GM19240 (cell line): ENCODE data around the gene MATK.
"Not testable (repeated sequence)": the region's sequence is repeated elsewhere in the genome, so short reads cannot be mapped to it uniquely, and the experiment has no call there.

Experiments
- DNase-seq: peaks from one replicate; pipeline ENCODE4 v3.0.0; 2011; ENCODE audit warnings: low spot score; ENCODE audit not compliant: insufficient read length

The MATK gene

DNA sequence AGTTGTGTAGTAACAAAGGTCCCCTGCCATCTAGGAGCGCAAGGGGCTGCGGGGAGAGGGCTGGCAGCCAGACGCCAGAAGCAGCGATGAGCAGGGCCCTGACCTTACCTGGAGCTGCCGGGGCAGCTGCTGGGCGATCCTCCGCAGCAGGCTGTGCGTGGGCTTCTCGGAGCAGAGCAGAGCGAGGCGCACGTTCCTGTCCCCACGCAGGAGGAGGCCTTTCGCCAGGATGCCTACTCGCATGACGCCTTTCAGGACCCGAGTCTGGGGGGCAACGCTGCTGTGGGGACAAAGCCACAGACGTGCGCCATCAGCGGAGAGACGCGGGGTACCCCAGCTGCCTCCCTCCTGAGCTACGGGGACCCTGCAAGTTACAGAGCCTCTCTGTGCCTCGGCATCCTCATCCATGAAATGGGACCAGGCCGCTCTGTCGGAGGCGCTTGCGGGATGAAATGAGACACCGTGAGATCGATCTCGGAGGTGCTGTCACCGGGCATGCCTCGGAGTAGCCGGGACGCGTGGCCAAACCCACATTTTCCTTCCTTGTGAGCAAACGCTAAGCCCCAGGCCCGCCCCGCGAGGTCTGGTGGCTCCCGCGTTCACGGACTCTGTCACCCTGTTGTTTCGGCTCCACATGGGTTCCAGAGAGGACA, 30.5 kb upstream of the MATK start:
- DNase-seq = no peak

DNA sequence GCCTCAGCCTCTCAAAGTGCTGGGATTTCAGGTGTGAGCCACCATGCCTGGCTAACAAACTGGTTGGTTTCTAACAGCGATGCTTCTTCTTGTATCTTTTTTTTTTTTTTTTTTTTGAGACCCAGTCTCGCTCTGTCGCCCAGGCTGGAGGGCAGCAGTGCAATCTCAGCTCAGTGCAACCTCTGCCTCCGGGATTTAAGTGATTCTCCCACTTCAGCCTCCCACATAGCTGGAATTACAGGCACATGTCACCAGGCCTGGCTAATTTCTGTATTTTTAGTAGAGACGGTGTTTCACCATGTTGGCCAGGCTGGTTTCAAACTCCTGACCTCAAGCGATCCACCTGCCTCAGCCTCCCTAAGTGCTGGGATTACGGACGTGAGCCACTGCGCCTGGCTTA, 30.0 kb upstream of the MATK start:
- DNase-seq = not testable (repeated sequence)

DNA sequence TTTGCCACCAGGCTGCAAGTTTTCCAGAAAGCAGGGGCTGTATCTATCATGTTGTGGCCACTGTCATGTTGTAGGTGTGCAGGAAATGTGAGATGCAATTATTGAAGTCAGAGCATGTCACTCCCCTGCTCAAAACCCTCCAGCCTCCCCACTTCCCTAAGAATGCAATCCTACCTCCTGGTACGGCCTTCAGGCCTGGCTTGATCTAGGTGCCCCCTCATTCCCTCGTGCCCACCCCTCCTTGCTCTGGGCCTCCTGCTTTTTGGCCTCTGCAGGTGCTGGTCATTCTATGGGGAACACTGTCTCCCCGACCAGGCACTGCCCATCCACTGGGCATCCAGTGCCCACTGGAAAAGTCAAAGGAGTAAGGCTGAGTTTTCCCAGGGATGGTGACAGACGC, 28.5 kb upstream of the MATK start:
- no peak for DNase-seq

DNA sequence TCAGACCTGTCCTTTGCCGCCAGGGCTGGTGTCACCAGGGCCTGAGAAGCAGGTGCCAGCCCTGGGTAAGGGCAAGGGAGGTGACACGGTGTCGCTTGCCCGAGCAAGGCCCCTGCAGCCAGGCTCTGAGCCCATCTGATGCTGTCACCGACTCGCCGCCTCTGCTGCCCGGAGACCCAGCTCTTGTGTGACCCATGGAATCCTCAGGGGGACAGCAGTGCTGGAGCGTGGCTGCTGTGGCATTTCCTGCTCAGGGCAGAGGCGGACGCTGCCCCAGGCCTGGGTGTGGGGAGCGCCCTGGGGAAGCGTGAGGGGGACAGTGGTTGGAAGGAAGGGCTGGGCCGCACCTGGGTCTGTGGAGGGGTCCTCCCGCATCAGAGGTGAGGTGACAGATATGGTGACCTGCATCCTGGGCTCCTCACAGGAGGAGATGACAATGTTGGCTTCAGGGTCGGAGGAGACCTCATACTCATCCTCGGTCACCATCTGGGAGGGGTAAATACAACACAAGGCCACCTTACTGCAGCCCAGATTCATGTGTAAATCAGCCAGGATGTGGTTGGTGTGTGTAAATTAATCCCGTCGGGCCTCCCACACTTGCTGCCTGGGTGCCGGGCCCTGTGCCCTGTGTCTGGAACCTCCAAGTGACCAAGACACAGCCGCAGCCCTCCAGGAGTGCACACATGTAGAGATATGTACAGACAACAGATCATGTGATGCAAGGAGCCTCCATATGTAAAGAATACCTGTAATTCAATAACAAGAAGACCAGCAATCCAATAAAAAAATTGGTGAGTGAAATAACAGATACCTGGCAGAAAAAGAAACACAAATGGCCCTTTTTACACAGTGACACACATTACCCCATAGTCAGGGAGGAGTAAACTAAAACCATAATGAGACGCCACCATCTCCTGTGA, 27.6 kb upstream of the MATK start:
- DNase-seq = no peak

DNA sequence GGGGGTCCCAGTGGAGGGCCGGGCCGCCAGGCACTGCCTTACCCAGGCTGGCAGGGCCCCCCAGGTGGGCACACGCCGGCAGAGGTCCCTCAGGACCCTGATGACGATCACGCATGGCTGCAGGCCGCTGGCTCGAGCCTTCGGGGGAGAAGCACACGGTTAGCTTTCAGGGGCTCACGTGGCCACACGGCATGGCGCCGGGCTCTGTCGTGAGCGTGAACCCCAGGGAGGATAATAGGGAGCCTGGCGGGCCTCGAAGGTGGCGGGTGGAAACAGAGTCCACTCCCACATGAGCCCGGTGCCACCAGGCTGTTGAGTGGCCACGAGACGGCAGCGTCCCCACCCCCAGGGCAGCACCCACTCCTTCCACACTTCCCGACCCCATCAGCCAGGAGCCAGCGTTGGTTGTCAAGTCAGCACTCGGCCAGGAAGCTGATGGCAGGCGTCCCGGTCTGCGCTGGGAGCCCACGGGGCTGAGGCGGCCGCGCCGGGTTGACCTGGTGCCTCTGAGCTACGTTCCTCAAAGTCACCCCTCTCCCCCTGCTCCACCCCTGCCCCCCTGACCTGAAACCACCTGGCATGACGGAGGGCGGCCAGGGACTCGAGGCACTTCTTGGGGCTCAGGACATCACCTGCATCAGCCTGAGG, 24.7 kb upstream of the MATK start:
- no peak for DNase-seq

DNA sequence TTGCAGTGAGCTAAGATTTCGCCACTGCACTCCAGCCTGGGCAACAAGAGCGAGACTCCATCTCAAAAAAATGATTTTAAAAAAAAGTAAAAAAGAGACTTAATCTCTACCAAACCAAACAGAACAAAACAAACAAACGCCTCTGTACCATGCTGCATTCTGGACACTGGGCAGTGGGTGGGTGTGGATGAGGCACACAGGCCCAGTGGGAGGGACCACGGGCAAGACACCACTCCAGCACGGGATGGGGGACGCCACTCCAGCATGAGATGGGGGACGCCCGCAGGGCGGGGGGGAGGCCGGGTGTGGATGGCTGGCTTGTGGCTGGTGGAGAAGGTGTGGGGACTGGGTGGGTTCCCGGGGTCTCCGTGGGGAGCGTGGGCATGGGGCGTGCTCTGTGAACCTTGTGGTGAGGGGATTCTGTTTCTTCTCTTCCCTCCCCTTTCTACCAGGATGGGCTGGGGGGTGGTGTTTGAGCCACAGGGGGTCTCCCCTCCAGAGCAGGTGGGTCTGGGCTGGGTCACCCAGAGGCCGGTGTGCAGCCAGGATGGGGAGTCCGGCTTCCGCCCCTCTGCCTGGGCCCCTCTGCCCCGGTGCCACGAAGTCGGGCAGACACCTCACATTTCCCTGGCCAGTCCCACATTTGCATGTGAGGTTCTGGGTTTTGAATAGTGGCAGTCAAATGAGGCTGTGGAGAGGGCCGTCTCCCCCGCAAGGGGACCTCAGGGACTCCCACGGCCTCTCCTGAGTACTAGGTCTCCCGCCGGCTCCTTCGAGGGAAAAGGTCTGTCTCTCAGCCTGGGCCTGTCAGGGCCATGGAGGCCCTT, 23.9 kb upstream of the MATK start:
- DNase-seq = no peak

DNA sequence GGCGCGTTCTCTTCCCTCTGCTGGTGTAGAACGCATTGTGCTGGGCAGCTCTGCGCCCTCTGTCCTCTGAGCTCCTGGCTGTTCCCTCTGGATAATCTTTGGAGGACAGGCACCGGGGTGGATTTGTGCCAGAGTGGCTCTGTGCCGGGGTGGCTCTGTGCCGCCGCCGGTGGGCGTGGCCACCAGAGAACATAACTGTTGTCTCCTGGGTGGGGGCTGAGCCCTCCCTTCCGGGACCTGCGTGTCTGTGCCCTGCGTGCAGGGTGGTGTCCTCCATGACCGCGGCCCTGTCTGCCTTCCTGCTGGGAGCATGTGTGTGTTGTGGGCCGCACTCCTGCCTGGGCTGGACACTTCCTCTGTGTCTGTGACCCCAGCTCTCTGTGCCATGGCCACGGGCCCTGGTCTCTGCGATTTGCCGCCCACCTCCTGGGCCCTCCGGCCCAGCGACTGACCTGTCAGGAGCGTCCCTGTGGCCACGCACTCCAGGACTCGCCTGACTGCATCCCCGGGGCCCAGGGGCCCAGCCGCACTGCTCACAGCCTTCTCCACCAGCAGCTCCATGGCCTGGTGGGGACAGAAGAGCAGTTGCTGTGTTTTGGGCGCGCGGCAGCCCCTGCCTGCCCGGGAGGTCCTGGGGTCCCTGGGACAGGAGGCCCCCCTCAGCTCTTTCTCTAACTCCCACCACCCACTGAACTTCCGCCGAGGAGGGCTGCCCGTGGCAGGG, 22.4 kb upstream of the MATK start:
- no peak for DNase-seq

DNA sequence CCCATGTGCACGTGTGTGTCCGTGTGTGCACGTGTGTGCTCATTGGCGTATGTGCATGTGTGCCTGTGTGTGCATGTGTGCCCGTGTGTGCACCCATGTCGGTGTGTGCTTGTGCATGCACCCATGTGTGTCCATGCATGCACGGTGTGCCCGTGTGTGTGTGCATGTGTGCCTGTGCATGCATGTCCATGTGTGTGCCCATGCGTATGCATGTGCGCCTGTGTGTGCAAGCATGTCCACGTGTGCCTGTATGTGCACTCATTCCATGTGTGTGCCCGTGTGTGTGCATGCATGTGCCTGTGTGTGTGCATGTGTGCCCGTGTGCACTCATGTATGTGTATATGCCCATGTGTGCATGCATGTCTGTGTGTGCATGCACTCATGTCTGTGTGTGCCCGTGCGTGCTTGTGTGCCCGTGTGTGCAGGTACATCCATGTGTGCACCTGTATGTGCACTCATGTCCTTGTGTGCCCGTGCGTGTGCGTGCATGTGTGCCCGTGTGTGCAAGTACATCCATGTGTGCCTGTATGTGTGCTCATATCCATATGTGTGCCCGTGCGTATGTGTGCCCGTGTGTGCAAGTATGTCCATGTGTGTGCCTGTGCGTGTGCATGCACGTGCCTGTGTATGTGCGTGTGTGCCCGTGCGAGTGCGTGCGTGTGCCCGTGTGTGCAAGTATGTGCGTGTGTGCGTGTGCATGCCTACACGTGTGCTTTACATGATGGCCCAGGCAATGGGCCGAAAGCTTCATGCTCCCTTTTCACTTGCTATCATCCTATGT, 21.6 kb upstream of the MATK start:
- DNase-seq = no peak

DNA sequence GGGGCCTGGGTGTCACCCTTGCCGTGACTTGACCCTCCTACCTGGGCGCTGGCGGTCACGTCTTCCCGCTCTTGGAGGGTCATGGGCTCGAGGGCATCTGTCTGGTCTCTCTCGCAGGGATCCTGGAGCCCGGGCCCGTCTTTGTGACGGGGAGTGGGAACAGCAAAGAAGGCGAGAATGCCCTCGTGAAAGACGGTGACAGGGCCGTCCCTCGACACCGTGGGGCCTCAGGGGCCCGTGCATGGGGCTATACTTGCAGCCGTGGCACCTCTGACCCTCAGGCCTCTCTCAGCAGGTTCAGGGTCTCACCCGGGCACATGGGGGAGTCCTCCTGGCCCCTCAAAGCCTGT, 20.9 kb upstream of the MATK start:
- DNase-seq = no peak

DNA sequence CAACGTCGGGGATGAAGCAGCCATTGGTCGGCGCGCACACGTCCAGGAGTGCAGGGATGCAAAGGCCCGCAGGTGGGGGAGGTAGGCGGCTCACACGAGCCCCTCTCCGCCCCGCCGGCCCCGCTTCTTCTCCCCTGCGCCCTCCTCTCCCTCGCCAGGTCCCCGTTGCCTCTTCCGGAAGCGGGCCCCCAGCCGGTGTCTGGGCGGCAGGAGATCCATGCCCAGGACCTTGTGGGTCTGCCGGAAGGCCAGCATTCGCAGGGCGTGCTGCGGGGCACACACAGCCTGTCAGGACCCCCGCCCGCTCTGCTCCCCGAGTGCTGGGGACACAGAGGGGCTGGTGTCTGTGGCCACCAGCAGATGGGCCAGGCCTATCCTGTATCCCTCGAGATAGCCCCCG, 19.7 kb upstream of the MATK start:
- no peak for DNase-seq

DNA sequence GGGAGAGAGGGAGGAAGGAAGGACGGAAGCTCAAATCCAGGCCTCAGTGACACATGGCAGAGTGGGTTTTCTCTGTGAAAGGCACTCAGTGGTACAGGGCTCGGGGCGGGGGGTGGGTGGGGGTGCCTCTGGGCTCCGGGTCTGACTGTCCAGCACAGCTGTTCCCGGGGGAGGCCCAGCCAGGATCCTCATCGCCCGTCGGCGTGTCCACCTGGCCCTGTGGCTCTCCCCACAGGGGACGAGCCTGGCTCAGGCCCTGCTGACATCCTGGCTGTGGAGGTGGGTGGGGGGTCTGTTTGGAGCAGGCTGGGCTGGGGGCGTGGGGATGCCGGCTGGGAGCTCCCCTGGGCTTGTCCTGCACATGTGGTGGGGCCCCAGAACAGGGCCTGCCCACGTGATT, 18.2 kb upstream of the MATK start:
- DNase-seq = no peak

DNA sequence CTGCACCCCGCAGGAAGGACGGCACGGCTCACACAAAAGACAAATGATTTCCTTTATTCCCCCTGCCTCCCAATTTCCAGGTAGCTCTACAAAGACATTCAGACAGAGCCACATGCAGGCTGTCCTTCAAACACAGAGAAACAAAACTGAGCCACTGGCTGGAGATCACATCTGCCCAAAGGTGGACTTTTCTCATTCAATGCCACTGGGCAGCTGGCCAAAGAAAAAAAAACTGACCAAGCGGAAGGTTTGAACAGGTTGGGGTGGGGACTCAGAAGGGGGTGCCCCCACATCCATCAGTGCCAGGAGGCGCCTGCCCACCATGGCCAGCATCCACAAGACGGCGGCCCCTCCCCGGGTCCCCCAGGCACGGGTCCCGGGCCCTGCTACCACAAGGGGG, 17.8 kb upstream of the MATK start:
- no peak for DNase-seq

DNA sequence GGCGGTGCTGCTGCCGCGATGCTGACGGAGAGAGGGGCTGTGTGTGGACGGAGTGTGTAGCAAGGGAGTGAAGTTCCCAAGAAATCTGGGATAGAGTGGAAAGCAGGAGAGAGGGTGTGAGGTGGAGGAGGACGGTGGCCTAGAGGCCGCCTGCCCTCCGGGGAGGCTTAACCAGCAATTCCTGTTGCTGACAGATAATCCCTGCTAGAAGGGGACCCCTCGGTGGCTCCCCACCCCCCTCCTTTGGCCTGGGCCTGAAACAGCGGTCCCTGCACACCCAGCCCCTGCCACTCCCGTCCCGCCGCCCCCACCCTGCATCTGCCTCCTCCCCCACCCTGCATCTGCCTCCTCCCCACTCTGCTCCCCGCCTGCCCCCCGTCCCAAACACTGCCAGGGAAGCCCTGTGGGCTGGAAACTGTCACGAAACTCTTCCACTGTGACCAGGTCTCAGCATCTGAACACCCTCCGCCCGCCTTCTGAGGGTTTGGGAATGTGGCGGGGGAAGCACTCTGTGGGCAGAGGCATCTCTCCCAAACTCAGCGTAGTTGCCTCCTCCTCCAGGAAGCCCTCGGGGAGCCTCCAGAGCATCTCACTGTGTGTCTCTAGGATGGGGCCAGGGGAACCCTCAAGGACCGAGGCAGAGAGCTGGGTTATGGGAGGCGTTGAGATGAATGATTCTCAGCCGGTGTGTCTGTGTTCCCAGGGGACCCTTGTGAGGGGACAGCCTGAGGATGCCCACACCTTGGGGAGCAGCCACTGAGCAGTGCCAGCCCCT, 17.1 kb upstream of the MATK start:
- DNase-seq = no peak

DNA sequence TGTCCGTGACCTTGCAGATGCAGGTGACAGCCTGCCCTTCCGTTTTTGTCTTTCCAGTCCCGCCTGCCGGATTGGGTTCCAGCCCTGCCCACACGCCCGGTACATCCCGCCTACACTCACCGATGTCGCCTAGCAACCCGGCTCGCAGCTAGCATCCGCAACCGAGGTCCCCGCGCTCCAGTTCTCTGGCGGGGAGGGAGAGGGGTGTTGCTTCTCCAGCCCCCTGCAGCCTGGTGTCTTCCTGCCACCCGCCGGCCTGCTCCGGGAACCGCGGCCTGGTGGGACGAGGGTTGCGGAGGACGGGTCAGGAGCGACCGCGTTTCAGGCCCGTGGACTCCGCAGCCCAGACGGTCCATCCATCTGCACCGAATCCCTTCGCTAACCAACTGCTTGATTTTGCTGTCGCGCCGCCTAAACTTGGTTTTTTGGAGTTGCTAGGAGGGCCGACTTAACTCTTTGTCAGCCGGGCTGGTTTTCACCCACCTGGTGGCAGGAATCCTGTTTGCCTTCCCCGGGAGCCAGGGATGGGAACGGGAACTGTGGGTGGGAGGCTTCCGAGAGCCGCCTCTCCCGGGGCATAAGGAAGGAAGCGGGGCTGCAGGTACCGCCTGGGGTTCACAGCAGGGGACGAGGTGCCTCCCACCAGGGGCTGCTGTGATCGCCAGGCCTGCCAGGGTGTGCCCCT, 15.4 kb upstream of the MATK start:
- no peak for DNase-seq

DNA sequence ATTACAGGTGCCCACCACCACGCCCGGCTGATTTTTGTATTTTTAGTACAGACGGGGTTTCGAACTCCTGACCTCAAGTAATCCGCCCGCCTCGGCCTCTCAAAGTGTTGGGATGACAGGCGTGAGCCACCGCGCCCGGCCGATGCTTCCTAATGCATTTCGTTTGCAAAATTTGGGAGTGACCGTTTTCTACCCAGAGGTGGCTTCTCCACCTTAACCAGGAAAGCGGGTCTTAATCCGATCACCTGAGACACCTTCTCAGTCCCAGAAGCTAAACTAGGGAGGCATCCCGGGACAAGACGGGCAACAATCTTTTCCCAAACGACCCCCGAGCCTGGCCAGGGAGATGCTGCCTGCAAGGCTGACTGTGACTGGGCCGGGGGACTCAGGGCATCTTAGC, 14.8 kb upstream of the MATK start:
- DNase-seq = no peak

DNA sequence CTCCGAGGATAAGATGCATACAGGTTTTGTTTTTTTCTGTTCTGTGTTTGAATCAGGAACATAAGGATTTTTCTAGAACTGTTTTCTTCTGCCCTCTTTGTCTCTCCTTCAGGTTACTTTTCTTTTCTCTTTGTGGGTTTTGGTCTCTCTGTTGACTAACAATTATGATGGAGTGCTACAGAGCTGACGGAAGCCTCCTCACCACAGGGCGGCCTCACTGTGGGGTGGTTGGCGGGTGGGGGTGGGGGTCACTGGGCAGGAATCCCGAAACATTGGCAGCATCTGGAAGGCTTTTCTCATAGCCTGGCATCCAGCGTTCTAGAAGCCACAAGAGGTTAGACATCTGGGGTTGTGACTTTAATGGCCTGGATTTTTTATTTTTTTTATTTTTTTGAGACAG, 12.0 kb upstream of the MATK start:
- no peak for DNase-seq

DNA sequence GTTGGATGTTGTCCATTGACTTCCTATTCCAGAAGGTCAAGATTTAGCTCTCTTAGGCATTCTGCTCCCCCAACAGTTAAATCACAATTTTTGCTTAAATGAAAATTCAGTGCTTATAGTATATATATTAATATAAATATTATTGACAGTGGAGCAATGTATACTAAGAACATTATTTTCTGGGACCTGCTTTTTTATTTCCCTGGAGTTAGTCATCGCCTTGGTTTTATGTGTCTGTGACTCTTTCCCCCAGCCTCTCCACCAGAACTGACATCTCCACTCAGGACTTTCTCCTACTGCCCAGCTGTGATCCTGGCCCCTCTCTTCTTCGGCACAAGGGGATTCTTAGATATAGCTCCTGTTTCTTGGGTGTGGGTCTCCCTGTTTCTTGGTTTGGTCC, 10.2 kb upstream of the MATK start:
- no peak for DNase-seq

DNA sequence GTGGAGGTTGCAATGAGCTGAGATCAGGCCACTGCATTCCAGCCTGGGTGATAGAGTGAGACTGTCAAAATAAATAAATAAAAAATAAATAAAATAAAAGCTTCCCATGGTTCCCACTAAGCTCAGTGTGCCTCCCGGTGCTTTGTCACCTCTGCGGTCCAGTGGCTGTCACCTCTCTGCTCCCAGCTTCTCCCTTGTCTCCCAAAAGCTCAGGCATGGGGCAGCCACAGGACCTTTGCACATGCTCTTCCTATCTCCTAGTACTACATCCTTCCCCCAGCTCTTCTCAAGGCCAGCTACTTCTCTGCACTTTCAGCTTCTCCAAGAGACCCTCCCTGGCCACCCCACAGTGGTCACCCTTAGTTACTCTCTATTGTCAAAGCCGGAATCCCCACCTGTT, 7.6 kb upstream of the MATK start:
- no peak for DNase-seq

DNA sequence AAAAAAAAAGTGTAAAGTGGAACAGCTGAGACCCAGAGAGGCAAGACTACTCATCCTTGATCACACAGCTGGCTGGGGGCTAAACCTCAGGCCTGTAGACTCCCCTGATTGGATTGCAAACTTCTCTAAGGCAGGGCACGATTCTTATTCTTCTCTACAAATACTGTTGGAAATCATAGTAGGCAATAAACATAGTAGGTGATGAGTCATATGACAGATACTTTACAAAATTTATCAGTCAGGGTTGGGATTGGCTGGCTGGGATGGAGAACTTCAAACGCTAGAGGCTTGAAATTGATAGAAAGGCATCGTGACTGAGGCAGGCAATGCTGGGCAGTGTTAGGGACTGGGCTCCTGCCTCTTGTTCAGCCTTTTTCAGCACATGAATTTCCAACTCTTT, 5.9 kb upstream of the MATK start:
- no peak for DNase-seq
